Endothelial cell of hepatic sinusoid (primary cell): ENCODE measurements around the gene BSN.

Experiments used
- in situ Hi-C: cut with HindIII; loops from 2 replicates; pipeline ENCODE4 v1.10.0; 2017; ENCODE audit warnings: low sequenced_read_pairs

BSN gene

GRCh38 chr3:49712631-49713317 is 158.5 kb downstream of the BSN start:
- in situ Hi-C loops = no loop called here

GRCh38 chr3:49713336-49714105 is 159.2 kb downstream of the BSN start:
- in situ Hi-C loops = no loop called here

GRCh38 chr3:49714728-49715550 is 160.7 kb downstream of the BSN start:
- in situ Hi-C loops = no loop called here

GRCh38 chr3:49715611-49716121 is 161.4 kb downstream of the BSN start:
- in situ Hi-C loops = no loop called here

- in situ Hi-C loops = no loop called here
These were observed 161.9 kb downstream of the BSN start for GRCh38 chr3:49716169-49716568.

- in situ Hi-C loops = no loop called here
These were observed 162.5 kb downstream of the BSN start for GRCh38 chr3:49716691-49717210.

- in situ Hi-C loops = no loop called here
These were observed 163.1 kb downstream of the BSN start for GRCh38 chr3:49717211-49717958.

GRCh38 chr3:49717959-49718857 is 163.9 kb downstream of the BSN start:
- in situ Hi-C loops = no loop called here

- in situ Hi-C loops = no loop called here
These were observed 164.6 kb downstream of the BSN start for GRCh38 chr3:49718858-49719213.

- in situ Hi-C loops = no loop called here
These were observed 165.1 kb downstream of the BSN start, which contains the start of gene AMIGO3 for GRCh38 chr3:49719214-49719884. Gene AMIGO3 (minus strand): TSS chr3:49719684. CDS start chr3:49719465, 219 bp downstream.
